Naive thymus-derived CD4-positive, alpha-beta T cell (primary cell): Measurements from ENCODE around the gene POLG2. TPM values are rescaled to one million over a fixed set of nuclear protein-coding genes. Genes with fewer than 3 reads are reported as not detected.
A peak's percentile ranks its signal among the peaks of the same experiment; 100 is the strongest.
"Not testable (repeated sequence)": the region's sequence is repeated elsewhere in the genome, so short reads cannot be mapped to it uniquely, and the experiment has no call there.

Source experiments
- ATAC-seq: fragments of 150-1000 bp; cut with Tn5 transposase; 2 replicates; pipeline ENCODE4 v1.10.0; 2021; ENCODE audit warnings: mild to moderate bottlenecking, moderate library complexity
- CTCF ChIA-PET: fragments of 350-600 bp; sonication (Branson Sonifier 250); formaldehyde crosslinking; loops from one replicate; lab custom pipeline; 2021; ENCODE audit warnings: antibody characterized with exemption; lab: Charles Lee
- POLR2A ChIA-PET: fragments of 350-600 bp; sonication (Branson Sonifier 250); formaldehyde crosslinking; loops from one replicate; lab custom pipeline; 2021; ENCODE audit warnings: antibody characterized with exemption, inconsistent platforms; lab: Charles Lee
- DNase-seq, 9 donors: peaks; one replicate each; pipeline versions ENCODE4 v3.0.0 to v3.0.0-alpha.2; 2020 to 2022; ENCODE audit warnings: mixed read lengths in 1 of 9
- H3K27ac ChIP-seq: one replicate; pipeline ENCODE4 v1.7.0; 2013; ENCODE audit warnings: mild to moderate bottlenecking, low read depth, low read length, moderate library complexity
- H3K27me3 ChIP-seq, 2 donors: one replicate each; pipeline ENCODE4 v1.7.0; 2013; ENCODE audit warnings: low read length in 2 of 2, mild to moderate bottlenecking in 2 of 2, moderate library complexity in 2 of 2; ENCODE audit not compliant: control insufficient read depth in 2 of 2, insufficient read depth in 2 of 2
- H3K36me3 ChIP-seq, 3 experiments: 1 replicate in 2 of 3; 2 replicates in 1 of 3; pipeline ENCODE4 v1.7.0; 2013; ENCODE audit warnings: low read length in 3 of 3, mild to moderate bottlenecking in 3 of 3, moderate library complexity in 1 of 3; ENCODE audit not compliant: insufficient read depth in 3 of 3, control insufficient read depth in 2 of 3
- H3K4me1 ChIP-seq, 2 donors: one replicate each; pipeline ENCODE4 v1.7.0; 2013; ENCODE audit warnings: low read length in 2 of 2, mild to moderate bottlenecking in 2 of 2, moderate library complexity in 1 of 2; ENCODE audit not compliant: control insufficient read depth in 2 of 2, insufficient read depth in 2 of 2
- H3K4me3 ChIP-seq: 2 replicates; pipeline ENCODE4 v1.7.0; 2013; ENCODE audit warnings: mild to moderate bottlenecking, low read length
- H3K9me3 ChIP-seq, 3 experiments: 1 replicate in 2 of 3; 2 replicates in 1 of 3; pipeline ENCODE4 v1.7.0; 2013; ENCODE audit warnings: low read length in 3 of 3; ENCODE audit not compliant: control insufficient read depth in 2 of 3
- H3K27ac Mint-ChIP-seq, 9 donors: one replicate each; pipeline ENCODE4 v1.8.0; 2020 to 2022; ENCODE audit warnings: mixed read lengths in 9 of 9, mild to moderate bottlenecking in 8 of 9, moderate library complexity in 5 of 9, inconsistent platforms in 2 of 9
- H3K27me3 Mint-ChIP-seq, 5 donors: one replicate each; pipeline ENCODE4 v1.8.0; 2021 to 2022; ENCODE audit warnings: mixed read lengths in 5 of 5, mild to moderate bottlenecking in 1 of 5
- H3K36me3 Mint-ChIP-seq, 5 donors: one replicate each; pipeline ENCODE4 v1.8.0; 2020 to 2022; ENCODE audit warnings: mixed read lengths in 5 of 5, mild to moderate bottlenecking in 3 of 5, inconsistent platforms in 1 of 5
- H3K4me1 Mint-ChIP-seq, 7 donors: one replicate each; pipeline ENCODE4 v1.8.0; 2020 to 2022; ENCODE audit warnings: mixed read lengths in 7 of 7, mild to moderate bottlenecking in 3 of 7, inconsistent platforms in 1 of 7
- H3K4me3 Mint-ChIP-seq, 10 donors: one replicate each; pipeline ENCODE4 v1.8.0; 2020 to 2022; ENCODE audit warnings: mild to moderate bottlenecking in 10 of 10, mixed read lengths in 10 of 10, moderate library complexity in 6 of 10, inconsistent platforms in 2 of 10
- H3K9me3 Mint-ChIP-seq, 11 donors: one replicate each; pipeline ENCODE4 v1.8.0; 2020 to 2022; ENCODE audit warnings: mixed read lengths in 11 of 11, mild to moderate bottlenecking in 4 of 11, inconsistent platforms in 1 of 11, moderate library complexity in 1 of 11
- intact Hi-C, 2 donors: fragments of 100-400 bp; cut with micrococcal nuclease; formaldehyde crosslinking; loops; one replicate each; pipeline ENCODE4 v1.15.1; 2023
- polyA plus RNA-seq, 2 donors: library from polyadenylated mRNA; unstranded; fragments of 300-500 nt; fragmentation: Illumina TruSeq; gene quantifications; one replicate each; pipeline ENCODE4 v1.2.3, GENCODE V29; 2021
- total RNA-seq, 6 experiments: library from RNA in 5 of 6; stranded (reverse) in 5 of 6; gene quantifications; 1 replicate in 5 of 6; 2 replicates in 1 of 6; pipeline ENCODE4 v1.2.3 and lab custom pipeline; 2021 to 2026

The POLG2 gene
- total and polyA plus RNA-seq, 7 experiments from 2014 or later = 7.4 to 69.6 (median 41.5) TPM

DNA sequence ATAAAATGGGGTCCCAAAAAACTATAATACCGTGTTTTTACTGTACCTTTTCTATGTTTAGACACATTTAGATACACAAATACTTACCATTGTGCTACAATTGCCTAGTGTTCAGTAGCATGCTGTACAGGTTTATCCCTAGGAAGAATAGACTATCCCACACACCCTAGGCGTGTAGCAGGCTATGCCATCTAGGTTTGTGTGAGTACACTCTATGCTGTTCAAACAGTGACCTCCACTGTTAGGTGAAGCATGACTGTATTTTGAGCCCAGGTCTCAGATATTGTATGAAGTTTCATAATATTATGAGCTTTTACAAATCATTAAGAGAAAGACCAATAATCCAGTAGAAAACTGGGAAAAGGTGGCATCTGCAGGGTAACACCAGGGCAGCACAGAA, 24.3 kb downstream of the POLG2 start:
- no peak overlapping the region for H3K4me3 ChIP-seq
- ChIA-PET CTCF (interaction anchor here (0.7 kb wide), 1 partner anchor 117 kb away, joined by 4 read pairs; no protein-coding TSS in a partner anchor), POLR2A (no interaction called here)
- no peak for DNase-seq
- H3K27me3 Mint-ChIP-seq = peaks cover 0 to 6% (median 0%) of the 10 kb centered on the region in 5 donors
- no peaks in the 10 kb centered on the region for H3K9me3 Mint-ChIP-seq
- H3K4me1 ChIP-seq = no peaks in the 10 kb centered on the region
- H3K4me3 Mint-ChIP-seq = no peak overlapping the region
- peak overlapping the region in 1 of 9 donors; percentile 53 for H3K27ac Mint-ChIP-seq
- ATAC-seq = no peak
- no peaks in the 10 kb centered on the region for H3K27me3 ChIP-seq
- intact Hi-C loops = no loop called here
- peaks cover 0 to 6% (median 0%) of the 10 kb centered on the region in 3 experiments for H3K36me3 ChIP-seq
- H3K4me1 Mint-ChIP-seq = peaks cover 0 to 6% (median 0%) of the 10 kb centered on the region in 7 donors
- no peaks in the 10 kb centered on the region for H3K9me3 ChIP-seq
- H3K27ac ChIP-seq = no peak overlapping the region
- peaks cover 0 to 7% (median 5%) of the 10 kb centered on the region in 5 donors for H3K36me3 Mint-ChIP-seq

DNA sequence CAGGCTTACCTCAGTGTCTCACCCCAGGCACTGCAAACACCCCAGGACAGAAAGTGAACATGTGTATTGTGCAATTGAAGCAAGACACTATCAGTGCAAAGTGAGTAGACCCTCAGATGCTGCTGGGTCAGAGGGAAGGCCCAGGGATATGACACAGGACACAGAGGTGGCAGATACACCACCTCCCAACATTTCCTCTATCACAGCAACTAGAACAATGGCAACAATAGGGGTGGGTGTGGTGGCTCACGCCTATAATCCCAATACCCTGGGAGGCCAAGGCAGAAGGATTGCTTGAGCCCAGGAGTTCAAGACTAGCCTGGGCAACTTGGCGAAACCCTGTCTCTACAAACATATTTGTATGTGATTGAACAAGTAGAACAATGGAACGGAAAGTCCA, 25.4 kb downstream of the POLG2 start:
- H3K27me3 Mint-ChIP-seq = peaks cover 0 to 9% (median 0%) of the 10 kb centered on the region in 5 donors
- no peak overlapping the region for H3K27ac Mint-ChIP-seq
- Histone ChIP-seq H3K4me1 (no peaks in the 10 kb centered on the region), H3K9me3 (no peaks in the 10 kb centered on the region), H3K27me3 (no peaks in the 10 kb centered on the region), H3K36me3 (no peaks in the 10 kb centered on the region), H3K4me3 (no peak overlapping the region), H3K27ac (no peak overlapping the region)
- no peak for ATAC-seq
- no peaks in the 10 kb centered on the region for H3K9me3 Mint-ChIP-seq
- H3K4me1 Mint-ChIP-seq = no peaks in the 10 kb centered on the region
- intact Hi-C loops = no loop called here
- H3K36me3 Mint-ChIP-seq = no peaks in the 10 kb centered on the region
- ChIA-PET POLR2A (no interaction called here), CTCF (no interaction called here)
- DNase-seq = no peak
- no peak overlapping the region for H3K4me3 Mint-ChIP-seq

DNA sequence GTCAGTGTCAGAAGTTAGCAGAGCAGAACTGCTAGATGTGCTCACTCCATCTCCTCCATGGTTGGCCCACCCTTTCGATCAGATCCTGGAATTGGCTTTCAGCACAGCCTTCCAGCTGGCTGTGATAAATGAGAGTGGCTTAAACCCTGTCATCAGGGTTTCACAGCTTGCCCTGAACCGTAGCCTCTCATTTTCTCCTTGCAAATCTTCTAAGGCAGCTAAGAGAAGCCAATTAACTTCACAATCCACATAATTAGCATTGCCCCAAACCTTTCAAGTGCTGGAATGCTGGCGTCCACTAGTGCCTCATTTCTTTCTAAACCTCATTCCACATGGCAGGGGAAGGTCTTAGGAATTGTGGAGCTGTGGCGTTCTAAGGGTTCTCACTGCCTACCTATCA, 26.2 kb downstream of the POLG2 start:
- no peaks in the 10 kb centered on the region for H3K4me1 Mint-ChIP-seq
- H3K4me3 ChIP-seq = no peak overlapping the region
- no peak for DNase-seq
- POLR2A ChIA-PET = no interaction called here
- CTCF ChIA-PET = no interaction called here
- H3K9me3 Mint-ChIP-seq = no peaks in the 10 kb centered on the region
- no peak overlapping the region for H3K27ac Mint-ChIP-seq
- intact Hi-C loops = no loop called here
- H3K27me3 ChIP-seq = no peaks in the 10 kb centered on the region
- H3K36me3 Mint-ChIP-seq = peaks cover 0 to 3% (median 0%) of the 10 kb centered on the region in 5 donors
- H3K27me3 Mint-ChIP-seq = peaks cover 0 to 16% (median 0%) of the 10 kb centered on the region in 5 donors
- no peaks in the 10 kb centered on the region for H3K4me1 ChIP-seq
- no peak overlapping the region for H3K27ac ChIP-seq
- no peaks in the 10 kb centered on the region for H3K9me3 ChIP-seq
- H3K4me3 Mint-ChIP-seq = no peak overlapping the region
- no peaks in the 10 kb centered on the region for H3K36me3 ChIP-seq
- ATAC-seq = no peak

DNA sequence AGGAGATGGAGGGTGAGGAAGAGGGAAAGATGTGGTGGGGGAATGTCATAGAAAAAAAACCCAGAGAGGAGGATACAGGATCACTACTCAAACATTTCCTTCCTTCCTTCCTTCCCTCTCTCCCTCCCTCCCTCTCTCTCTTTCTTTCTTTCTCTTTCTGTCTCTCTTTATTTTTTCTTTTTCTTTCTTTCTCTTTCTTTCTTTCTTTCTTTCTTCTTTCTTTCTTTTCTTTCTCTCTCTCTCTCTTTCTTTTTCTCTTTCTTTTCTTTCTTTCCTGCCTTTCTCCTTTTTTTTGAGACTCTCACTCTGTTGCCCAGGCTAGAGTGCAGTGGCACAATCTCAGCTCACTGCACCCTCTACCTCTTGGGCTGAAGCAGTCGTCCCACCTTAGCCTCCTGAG, 30.0 kb downstream of the POLG2 start:
- intact Hi-C loops, H3K4me3 Mint-ChIP-seq, H3K9me3 ChIP-seq, H3K27ac ChIP-seq, H3K4me1 ChIP-seq, CTCF ChIA-PET, DNase-seq, H3K27me3 ChIP-seq, H3K36me3 ChIP-seq, ATAC-seq, H3K4me1 Mint-ChIP-seq, H3K36me3 Mint-ChIP-seq, H3K4me3 ChIP-seq, H3K9me3 Mint-ChIP-seq: not testable (repeated sequence)
- Mint-ChIP-seq H3K27ac (peak overlapping the region in 1 of 9 donors; percentile 64), H3K27me3 (peaks cover 0 to 16% (median 3%) of the 10 kb centered on the region in 5 donors)
- POLR2A ChIA-PET = interaction anchor here (0.6 kb wide), 1 partner anchor 219 kb away, joined by 3 read pairs; no protein-coding TSS in a partner anchor

DNA sequence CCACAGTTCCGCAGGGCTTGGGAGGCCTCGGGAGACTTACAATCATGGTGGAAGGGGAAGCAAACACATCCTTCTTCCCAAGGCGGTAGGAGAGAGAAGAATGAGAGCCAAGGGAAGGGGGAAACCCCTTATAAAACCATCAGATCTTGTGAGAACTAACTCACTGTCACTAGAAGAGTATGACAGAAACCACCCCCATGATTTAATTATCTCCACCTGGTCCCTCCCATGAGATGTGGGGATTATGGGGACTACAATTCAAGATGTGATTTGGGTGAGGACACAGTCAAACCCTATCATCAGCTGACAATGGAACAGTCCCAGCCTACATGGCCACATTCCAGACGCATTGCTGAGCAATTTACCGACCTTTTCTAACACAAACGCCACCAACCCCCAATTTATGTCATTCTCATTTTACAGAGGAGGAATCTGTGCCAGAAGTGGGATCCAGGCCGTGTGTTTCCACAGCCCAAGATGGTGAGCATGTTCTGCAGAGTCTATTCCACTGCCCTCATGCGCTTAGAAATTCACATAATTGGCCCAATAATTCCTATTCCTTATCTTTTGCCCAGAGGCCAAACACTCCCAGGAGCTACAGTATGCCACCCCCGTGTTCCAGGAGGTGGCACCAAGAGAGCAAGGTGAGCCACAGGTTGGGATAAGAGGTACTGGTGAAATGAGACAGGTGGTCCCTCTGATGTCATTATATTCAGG, 30.7 kb downstream of the POLG2 start:
- no peak for ATAC-seq
- H3K27ac Mint-ChIP-seq = no peak overlapping the region
- peaks cover 0 to 18% (median 3%) of the 10 kb centered on the region in 5 donors for H3K27me3 Mint-ChIP-seq
- H3K36me3 ChIP-seq = no peaks in the 10 kb centered on the region
- intact Hi-C loops = no loop called here
- DNase-seq = no peak
- H3K36me3 Mint-ChIP-seq = peaks cover 0 to 3% (median 0%) of the 10 kb centered on the region in 5 donors
- no peaks in the 10 kb centered on the region for H3K9me3 Mint-ChIP-seq
- H3K4me3 Mint-ChIP-seq = no peak overlapping the region
- POLR2A ChIA-PET = interaction anchor here (0.6 kb wide), 1 partner anchor 220 kb away, joined by 3 read pairs; no protein-coding TSS in a partner anchor
- H3K4me1 ChIP-seq = no peaks in the 10 kb centered on the region
- no peaks in the 10 kb centered on the region for H3K9me3 ChIP-seq
- no peaks in the 10 kb centered on the region for H3K27me3 ChIP-seq
- CTCF ChIA-PET = no interaction called here
- no peak overlapping the region for H3K27ac ChIP-seq
- H3K4me3 ChIP-seq = no peak overlapping the region
- no peaks in the 10 kb centered on the region for H3K4me1 Mint-ChIP-seq

DNA sequence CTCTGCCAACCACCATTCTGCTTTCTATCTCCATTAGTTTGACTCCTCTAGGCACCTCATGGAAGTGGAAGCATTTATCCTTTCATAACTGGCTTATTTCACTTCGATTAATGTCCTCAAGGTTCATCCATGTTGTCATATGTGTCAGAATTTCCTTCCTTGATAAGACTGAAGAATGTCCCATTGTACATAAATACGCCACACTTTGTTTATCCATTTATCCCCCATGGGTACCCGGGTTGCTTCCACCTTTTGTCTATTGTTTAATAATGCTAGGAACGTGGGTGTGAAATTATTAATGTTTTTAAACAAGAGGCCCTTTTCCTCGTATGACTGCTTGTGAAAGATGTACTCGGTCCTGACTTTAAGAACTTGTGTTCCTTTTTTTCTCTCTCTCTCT, 35.1 kb downstream of the POLG2 start:
- peaks cover 0 to 2% (median 0%) of the 10 kb centered on the region in 11 donors for H3K9me3 Mint-ChIP-seq
- peaks cover 0 to 10% (median 0%) of the 10 kb centered on the region in 5 donors for H3K27me3 Mint-ChIP-seq
- H3K27ac Mint-ChIP-seq = no peak overlapping the region
- no peak overlapping the region for H3K4me3 Mint-ChIP-seq
- CTCF ChIA-PET = no interaction called here
- Histone ChIP-seq H3K27ac (no peak overlapping the region), H3K4me3 (no peak overlapping the region), H3K4me1 (peaks cover under 1 to 5% of the 10 kb centered on the region in 2 donors), H3K36me3 (no peaks in the 10 kb centered on the region), H3K27me3 (no peaks in the 10 kb centered on the region), H3K9me3 (no peaks in the 10 kb centered on the region)
- intact Hi-C loops = no loop called here
- DNase-seq (no peak), ATAC-seq (no peak)
- peaks cover 7 to 19% (median 17%) of the 10 kb centered on the region in 7 donors for H3K4me1 Mint-ChIP-seq
- POLR2A ChIA-PET = no interaction called here
- H3K36me3 Mint-ChIP-seq = peaks cover 0 to 5% (median 0%) of the 10 kb centered on the region in 5 donors

DNA sequence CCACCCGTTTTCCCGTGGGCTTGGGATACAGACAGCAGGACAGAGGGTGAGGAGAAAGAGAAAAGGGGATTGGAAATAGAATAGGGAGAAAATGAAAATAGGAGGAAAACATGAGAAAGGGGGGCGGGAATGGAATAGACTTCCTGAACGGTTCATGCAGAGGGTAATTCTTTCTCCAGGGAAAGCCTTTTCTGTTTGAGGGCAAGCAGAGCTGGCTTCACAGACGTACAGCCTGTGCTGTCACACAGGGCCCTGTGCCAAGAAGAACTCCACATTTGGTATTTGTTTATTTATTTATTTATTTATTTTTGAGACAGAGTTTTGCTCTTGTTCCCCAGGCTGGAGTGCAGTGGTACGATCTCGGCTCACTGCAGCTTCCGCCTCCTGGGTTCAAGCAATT, 35.9 kb downstream of the POLG2 start:
- ChIA-PET POLR2A (no interaction called here), CTCF (no interaction called here)
- DNase-seq = no peak
- H3K36me3 Mint-ChIP-seq = peaks cover 0 to 5% (median 0%) of the 10 kb centered on the region in 5 donors
- Histone ChIP-seq H3K4me1 (peaks cover 5 to 10% of the 10 kb centered on the region in 2 donors), H3K9me3 (no peaks in the 10 kb centered on the region), H3K27me3 (no peaks in the 10 kb centered on the region), H3K36me3 (no peaks in the 10 kb centered on the region), H3K27ac (no peak overlapping the region), H3K4me3 (no peak overlapping the region)
- ATAC-seq = no peak
- no peak overlapping the region for H3K27ac Mint-ChIP-seq
- no peak overlapping the region for H3K4me3 Mint-ChIP-seq
- H3K9me3 Mint-ChIP-seq = peaks cover 0 to 2% (median 0%) of the 10 kb centered on the region in 11 donors
- H3K4me1 Mint-ChIP-seq = peaks cover 13 to 27% (median 26%) of the 10 kb centered on the region in 7 donors
- peaks cover 0 to 5% (median 0%) of the 10 kb centered on the region in 5 donors for H3K27me3 Mint-ChIP-seq
- intact Hi-C loops = no loop called here
